Fibroblast of lung (primary cell): ENCODE measurements around the gene PRKAR1B.

Experiments
- CTCF ChIP-seq, 2 donors: IDR thresholded peaks in 1 of 2; conservative IDR thresholded peaks in 1 of 2; 1 replicate in 1 of 2; 2 replicates in 1 of 2; pipeline ENCODE4 v1.5.1; 2011 to 2012; ENCODE audit warnings: low read length in 2 of 2, control low read depth in 1 of 2, inconsistent platforms in 1 of 2, low read depth in 1 of 2, mild to moderate bottlenecking in 1 of 2
- EZH2 ChIP-seq: IDR thresholded peaks from 2 replicates; pipeline ENCODE4 v1.5.1; 2012; ENCODE audit warnings: low read length, control low read depth, mild to moderate bottlenecking; ENCODE audit errors: missing control alignments

DNA sequence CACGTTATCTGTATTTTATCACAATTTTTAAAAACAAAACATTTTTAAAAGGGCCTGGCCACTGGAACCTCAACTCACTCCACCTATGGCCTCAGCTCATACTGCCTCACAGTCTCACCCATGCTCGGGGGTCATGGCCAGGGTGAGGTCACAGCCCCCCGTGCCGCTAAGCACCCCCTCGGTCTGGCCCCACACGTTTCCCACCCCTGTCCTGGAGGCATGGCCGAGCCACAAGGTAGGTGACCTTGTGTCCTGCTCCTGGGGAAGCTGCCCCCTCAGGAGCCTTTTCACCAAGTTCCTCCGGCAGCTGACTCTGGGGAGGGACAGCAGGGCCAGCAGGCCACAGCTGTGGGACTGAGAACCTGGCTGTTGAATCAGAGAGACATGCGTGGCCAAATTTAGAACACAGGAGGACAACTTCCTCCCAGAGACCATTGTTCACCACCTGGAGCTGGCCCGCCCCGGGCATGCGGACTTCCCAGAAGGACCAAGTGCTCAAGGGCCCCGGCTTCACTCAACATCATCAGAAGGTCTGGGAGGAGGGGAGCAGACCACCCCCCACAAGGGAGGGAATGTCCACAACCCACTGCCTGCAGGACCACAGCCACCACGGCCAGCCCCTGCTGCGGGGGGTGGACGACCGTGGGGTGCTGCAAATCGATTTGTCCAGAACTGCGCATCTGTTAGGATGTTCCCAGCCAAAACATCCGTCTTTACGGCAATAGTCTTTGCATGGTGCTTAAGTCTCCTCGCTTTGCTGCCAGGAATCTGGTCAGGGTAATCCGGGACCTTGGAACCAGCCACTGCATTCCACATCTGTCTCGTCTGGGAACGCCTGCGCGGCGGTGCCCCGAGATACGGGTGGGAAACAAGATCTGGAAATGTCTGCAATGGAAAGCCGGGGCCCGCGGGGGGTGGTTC, 158.8 kb downstream of the PRKAR1B start:
- TF ChIP-seq CTCF (conservative IDR thresholded peaks at IDR 0.05 in 1 of 2, IDR thresholded peaks at IDR 0.05 in 1 of 2; ENCODE audit: low read depth in 1 of 2, low read length in 2 of 2) (no peak), EZH2 (no peak)
